GM18858 (cell line): ENCODE data around the gene FRG2B.
"Not testable (repeated sequence)": the region's sequence is repeated elsewhere in the genome, so short reads cannot be mapped to it uniquely, and the experiment has no call there.

Experiments used
- ATAC-seq: cut with Tn5 transposase; IDR thresholded peaks from one replicate; pipeline ENCODE4 v1.9.1; 2021; ENCODE audit not compliant: unreplicated experiment

FRG2B gene

DNA sequence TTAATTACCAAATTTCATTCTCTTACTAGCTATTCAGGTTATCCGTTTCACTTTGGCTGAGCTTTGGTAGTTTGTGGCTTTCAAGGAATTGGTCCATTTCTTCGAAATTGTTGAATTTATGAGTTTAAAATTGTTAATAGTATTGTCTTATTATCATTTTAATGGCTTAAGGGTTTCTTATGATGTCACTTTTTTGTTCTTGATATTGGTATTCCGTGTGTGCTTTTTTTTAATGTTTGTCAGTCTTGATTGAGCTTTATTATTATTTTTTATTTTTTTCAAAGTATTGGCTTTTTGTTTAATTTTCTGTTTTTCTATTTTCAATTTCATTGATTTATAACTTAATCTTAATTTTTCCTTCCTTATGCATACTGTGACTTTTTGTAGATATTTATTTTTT is 25.9 kb downstream of the FRG2B start:
- ATAC-seq = no peak

DNA sequence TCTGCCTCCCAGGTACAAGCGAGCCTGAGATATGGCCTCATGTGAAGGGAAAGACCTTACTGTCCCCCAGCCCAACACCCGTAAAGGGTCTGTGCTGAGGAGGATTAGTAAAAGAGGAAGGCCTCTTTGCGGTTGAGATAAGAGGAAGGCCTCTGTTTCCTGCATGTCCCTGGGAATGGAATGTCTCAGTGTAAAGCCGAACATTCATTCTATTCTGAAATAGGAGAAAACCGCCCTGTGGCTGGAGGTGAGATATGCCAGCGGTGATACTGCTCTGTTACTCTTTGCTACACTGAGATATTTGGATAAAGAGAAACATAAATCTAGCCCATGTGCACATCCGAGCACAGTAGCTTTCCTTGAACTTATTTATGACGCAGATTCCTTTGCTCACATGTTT is 26.7 kb downstream of the FRG2B start:
- not testable (repeated sequence) for ATAC-seq

DNA sequence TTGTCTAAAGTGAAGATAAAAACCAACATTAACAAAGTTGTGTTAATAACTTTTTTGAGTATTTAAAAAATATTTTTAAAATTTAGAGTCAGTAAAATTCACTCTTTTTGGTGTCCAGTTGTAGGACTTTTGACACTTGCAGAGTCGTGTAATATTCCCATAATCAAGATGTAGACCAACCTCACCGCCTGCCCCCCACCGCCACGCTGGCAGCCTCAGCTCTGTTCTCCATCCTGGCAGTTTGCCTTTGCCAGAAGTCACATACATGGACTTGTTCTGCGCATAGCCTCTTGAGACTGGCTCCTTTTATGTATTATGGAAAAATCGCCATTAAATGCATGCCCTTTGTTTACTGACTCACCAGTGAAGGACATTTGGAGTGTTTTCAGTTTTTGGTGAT is 33.9 kb downstream of the FRG2B start:
- no peak for ATAC-seq

DNA sequence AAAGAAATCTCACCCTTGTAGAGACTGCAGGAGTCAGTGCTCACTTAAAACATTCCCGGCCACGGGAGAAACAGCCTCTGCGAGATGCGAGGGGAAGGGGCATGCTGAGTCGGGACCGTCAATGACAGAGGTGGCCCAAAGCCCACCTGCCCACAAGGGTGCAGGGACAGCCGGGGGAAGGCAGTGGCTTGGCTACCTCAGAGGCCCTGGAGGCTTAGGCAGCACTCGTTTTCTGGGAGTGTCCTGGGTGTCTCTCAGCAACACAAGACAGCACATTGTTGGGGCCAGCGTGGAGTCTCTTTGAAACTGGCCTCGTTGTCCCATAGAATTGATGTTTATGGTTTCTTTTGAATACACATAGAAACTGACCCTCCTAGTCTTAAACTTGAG is 35.6 kb downstream of the FRG2B start:
- ATAC-seq = no peak

DNA sequence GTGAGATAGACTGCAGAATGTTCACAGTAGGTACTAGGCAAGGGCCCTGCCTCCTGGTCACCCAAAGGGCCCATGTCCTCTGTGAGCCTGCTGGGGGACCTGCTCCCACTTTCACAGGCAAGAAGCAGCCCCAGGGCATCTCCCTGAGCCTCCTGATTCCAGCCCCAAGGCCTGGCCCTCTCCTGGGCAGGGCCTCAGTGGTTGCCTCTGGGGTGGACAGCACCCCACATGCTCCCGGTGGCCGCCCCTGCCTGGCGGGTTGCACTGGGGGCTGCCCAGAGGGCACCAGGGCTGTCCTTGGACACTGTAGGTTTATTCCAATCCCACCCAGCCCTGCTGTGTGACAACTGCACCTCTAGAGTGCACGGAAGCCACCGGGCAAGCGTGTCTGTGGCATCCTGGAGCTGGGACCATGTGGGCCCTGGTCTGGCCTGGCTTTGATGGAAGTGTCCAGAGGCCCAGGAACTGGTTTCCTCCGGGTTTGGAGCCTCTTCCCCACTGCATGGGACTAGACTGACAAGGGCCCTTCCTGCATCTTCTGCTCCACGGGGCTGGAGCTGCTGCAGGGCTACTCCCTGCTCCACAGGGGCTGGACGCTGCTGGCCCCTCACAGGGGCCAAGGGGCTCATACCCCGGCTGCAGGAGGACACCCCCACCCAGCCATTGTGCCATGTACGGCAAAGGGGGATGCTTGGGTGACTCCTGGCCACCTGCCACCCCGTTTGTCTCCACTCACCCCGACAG is 36.2 kb downstream of the FRG2B start:
- ATAC-seq = no peak

DNA sequence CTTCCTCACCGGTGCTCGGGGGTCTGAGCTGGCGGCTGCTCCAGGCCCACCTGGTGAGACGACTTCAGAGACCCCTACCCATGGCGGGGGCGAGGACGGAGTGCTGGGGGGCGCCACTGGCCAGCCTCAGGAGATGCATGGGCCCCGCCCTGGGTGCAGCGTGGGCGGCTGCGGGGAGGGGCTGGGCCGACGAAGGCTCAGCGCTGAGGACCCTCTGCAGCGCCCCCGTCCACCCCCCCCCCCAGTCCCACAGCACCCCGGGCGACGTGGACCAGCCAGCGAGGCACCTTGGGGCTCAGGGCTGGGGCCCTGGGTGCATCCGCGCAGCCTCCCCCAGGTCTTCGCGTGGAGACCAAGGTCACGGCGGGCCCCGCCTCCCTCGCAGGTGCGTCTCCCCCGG is 49.6 kb downstream of the FRG2B start:
- not testable (repeated sequence) for ATAC-seq
